ENCODE results near the gene SRD5A1.

- TF ChIP-seq POLR2AphosphoS5 (IDR thresholded peaks at IDR 0.05; ENCODE audit: borderline replicate concordance, low read depth, low read length) (no peak), EZH2 (IDR thresholded peaks at IDR 0.05) (no peak)
Observed at GRCh38 chr5:6590581-6590980, 42.7 kb upstream of the SRD5A1 start.

Data from SK-N-MC (cell line).